ENCODE measurements around the gene NCF4.

Gene NCF4

DNA sequence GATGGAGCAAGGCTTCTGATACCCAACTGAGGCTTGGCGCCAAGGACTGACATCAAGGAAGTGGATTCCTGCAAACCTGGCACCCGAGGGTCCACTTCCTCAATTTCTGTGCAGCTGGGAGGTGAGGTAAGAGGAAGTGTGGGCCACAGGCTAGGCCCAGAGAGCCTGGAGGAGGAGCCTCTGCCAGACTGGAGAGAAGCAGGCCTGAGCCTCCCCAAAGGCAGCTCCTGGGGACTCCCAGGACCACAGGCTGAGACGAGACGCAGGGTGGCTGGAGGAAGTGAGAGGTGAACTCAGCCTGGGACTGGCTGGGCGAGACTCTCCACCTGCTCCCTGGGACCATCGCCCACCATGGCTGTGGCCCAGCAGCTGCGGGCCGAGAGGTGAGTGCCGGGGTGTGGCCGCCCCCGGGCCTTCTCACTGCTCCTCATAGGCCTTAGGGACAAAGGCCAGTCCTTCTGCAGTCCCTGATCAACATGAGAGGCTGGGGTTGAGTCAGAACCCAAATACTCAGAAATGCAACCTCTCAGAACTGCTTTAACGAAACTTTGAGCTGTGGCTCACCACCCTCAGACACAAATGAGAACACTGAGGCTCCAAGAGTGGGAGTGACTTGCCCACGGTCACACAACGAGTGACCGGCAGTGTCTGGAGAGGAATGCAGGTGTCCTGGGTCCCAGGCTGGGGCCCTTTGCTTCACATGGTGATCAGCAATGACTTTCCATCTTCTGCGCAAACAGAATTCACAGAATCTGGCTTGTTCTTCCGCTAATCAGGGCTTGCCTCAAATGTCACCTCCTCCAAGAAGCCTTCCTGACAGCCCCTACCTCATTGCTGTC lies at the start of gene NCF4:
Gene NCF4 (plus strand): TSS at position 186 of the 839 bp plus-strand sequence. CDS start 166 bp downstream, at position 352.
- DNase-seq, result no peak

DNA sequence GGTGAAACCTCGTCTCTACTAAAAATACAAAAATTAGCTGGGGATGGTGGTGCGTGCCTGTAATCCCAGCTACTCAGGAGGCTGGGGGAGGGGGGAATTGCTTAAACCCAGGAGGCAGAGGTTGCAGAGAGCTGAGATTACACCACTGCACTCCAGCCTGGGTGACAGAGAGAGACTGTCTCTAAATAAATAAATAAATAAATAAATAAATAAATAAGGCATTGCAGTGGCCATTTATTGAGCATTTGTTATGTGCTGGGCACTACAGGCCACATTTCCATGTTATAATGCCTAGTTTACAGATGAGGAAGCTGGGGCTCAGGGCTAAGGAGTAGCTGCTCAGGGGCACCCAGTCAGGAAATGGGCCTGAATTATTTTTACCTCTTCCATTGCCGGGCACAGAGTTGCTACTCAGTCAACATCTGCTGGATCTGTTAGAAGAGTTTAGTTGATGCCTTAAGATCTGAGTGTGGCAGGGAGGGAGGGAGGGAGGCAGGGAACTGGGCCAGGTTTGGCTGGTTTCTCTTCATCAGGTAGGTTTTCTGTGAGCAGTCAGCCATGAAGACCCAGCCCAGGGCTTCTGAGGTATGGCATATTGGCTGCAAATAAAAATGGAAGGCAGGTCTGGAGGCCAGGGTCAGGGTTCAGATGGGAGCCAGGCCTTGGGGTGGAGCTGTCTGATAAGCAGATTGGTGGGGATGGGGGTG lies 49.6 kb upstream of the NCF4 start:
- DNase-seq, result no peak

DNA sequence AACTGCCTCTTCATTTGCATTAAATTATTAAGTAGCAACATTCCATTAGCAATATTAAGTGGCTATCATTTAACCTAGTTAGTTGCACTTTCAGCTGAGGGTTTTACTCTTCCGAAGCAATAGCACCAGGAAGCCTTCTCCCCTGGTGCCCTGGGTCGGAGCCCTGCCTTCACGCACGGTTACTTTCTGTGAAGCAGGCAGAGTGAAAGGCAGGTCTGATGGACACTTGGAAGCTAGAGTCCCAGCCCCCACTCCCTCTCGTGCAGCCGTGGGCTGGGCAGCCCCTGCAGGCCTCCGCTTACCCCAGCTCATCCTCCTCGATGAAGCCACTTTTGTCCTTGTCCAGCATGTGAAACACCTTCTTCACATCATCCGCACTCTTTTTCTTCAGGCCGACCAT lies 46.0 kb upstream of the NCF4 start:
- no peak for DNase-seq

DNA sequence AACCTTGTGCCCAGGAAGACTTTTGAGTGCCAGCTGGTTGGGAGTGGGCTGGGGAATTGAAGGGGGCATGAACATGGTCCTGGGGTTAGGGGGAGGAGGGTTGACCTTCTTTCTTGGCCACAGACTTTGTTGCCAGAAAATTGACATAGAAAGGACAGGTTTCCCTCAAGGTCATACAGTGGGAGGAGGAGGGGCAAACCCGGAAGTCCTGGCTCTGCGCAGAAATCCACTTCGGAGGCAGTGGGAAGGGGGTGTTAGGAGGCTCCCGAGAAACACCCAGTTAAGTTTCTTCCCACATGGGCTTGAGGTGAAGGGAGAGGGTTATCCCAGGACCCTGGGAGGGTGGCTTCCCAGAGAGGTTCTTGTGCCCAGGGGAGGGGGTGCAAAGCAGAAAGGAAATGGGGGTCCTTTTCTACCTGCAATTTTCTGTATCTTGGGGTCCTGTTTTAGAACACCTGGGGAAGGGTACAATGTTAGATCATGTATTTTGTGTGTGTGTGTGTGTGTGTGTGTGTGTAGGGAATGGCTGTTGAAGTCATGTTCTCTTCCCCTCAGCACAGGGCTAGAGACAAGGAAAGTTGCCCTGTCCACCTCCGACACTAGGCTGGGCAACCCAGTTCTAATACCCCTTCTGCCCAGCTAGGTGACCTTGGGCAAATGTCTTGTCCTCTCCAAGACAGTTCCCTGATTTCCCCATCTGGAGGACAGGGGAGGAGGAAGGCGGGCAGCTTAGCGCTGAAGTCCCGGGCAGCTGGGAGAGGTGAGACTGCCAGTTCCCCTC lies 45.1 kb upstream of the NCF4 start:
- no peak for DNase-seq

DNA sequence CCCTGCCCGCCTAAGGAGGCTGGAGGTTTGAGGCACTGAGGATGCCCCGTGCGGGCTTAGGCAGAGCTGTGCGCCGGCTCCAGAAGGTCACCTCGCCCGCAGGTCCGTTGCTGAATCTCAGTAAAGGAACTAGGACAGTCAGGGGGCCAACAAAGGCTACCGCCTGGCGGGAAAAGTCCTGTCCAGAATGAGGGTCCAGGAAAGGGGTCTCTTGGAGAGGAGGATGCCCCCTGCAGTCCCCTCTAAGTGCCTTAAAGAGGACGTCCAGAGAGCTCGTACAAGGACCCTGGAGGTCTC lies 44.5 kb upstream of the NCF4 start:
- no peak for DNase-seq

DNA sequence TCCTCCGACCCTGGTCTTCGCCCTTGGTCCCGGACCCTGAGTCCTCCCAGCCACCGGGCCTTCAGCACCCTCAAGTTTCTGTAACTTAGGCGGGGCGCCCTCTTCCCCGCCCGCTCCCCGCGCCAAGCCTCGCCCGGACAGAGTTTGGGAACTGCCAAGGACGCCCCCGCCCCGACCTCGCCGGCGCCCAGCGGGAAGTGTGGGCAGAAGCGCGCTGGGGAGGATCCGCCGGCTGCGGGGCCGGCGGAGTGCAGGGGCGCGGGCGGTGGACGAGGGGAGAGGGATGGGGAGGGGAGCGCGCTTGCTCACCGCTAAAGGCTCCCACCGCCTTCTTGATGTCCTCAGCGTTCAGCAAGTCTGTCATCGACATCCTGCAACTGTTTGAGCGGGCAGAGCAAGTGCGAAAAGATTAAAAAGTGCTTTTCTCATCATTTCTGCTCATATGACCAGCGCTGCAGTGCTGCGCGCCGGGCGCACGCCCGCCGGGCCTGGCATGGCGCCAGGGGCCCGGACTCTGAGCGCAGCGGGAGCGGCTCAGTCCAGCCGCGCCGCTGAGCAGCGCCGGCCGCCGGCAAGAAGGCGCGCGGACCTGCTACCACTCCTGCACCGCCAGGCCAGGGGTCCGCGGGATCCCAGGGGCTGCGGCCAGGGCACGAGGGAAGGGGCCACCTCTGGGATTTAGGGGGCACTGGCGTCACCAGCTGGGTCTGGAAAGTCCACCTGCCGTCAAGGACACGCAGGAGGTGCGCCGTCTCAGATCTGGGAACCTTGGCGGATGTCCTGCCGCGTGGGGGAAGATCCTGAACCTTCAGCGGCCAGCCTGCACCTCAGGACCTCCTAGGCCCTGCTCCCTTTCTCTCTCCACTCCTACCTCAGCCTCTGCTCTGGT lies 43.9 kb upstream of the NCF4 start, which contains the start of gene PVALB:
Gene PVALB (minus strand): TSS at position 400 of the 889 bp plus-strand sequence. CDS start 30 bp downstream, at position 370.
- DNase-seq, result no peak

DNA sequence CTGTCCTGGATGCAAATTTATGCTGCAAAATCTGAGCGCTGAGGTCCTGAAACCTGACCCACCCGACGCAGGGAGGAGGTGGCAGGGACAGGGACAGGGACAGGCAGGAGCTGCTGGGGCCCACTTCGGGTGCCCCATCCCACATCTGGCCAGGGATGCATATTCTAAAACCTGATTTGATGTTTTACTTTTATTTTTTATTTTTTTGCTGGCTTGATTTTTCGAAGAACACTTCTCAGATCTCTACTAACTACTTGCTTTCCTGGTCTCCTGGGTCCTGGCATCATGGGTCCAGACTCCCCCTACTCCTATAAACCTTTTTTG lies 43.3 kb upstream of the NCF4 start:
- no peak for DNase-seq

DNA sequence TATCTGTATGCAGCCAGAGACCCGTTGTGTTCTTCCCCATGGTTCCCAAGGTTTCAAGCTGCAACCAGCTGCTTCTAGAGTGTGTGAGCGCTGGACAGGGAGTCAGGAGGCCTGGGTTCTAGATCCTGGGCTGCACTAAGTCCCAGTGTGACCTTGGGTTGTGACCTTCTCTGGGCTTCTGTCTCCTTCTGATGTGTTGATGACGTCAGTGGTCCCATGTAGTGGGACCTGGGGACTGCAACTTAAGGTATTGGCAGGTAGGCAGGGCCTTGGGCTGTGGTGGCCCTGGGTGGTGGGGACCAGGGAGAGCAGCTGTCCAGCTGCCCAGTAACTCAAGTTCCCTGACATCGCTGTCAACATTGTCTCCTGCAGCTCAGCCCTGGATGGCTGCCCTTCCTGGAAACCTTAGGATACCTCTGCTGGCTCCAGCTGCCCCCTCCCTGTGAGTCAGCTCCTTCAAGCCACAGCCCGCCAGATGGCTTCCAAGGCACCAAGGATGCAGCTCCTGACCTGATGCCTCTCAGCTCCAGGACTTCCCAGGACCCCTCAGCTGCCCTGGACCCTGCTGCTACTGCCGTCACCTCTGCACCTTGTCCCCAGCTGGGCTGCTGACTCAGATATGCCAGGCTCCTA lies 42.7 kb upstream of the NCF4 start:
- no peak for DNase-seq

DNA sequence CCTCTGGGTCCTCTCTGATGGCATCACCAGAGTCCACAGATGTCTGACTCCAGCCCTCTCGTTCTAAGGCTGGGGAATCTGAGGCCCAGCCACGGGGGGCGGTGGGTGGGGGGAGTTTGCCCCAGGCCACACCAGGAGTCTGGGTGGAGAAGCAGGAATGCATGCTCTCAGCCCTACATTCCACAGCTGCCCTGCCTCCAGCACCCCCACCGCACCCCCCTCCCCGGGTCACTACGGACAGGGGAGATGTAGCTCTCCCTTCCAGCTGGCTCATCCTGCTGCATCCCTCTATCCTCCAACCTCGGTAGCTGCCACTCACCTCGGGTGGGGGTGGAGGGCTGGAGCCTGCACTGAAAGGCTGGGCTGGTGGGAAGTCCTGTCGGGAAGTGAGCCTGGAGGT lies 41.7 kb upstream of the NCF4 start:
- DNase-seq, result no peak

DNA sequence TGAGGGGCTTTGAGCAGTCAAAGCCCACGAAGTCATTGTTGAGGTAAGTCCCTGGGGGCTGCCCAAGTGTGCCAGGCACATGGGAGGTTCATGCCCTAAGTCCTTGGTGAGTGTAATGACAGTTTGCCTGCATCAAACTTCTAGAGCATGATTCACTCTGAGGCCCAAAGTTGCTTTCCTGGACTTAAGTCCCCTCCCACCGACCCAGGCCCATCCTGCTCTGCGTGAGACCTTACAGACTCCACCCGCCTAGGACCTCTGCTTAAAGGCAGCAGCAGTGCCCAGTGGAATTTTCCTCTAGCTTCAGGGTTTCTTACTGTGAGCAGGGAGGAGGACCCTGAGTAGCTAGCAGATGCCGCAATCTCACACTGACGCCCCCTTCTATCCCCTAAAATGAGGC lies 38.2 kb upstream of the NCF4 start:
- no peak for DNase-seq

DNA sequence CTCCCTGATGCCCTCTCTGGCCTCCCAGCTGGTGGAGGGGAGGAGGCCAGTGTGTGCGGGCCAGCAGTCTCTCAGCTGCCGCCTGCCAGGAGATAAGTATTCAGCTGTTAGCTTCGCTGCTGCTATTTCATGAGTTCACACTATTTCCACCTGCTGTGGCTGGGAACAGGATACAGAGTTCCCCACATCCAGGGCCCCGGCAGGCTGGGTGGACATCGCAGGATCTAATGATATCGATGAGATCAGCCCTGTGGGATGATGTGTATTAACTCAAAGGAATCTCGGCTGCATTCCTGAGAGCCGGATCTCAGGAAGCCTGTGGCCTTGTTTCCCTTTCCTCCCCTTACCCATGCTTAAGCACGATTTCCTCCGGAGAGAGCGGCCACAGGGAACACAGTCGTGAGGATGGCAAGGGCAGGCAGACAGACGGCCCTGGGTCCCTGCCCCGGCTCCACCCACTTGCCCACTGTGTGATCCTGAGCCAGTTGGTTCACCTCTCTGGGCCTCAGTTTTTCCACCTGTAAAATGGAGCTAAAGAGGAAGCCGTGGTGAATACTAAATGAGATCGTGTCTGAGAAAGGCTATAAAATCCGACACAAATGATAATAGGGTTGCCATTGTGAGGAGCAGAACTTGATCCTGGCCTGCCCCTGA lies 37.5 kb upstream of the NCF4 start:
- no peak for DNase-seq

DNA sequence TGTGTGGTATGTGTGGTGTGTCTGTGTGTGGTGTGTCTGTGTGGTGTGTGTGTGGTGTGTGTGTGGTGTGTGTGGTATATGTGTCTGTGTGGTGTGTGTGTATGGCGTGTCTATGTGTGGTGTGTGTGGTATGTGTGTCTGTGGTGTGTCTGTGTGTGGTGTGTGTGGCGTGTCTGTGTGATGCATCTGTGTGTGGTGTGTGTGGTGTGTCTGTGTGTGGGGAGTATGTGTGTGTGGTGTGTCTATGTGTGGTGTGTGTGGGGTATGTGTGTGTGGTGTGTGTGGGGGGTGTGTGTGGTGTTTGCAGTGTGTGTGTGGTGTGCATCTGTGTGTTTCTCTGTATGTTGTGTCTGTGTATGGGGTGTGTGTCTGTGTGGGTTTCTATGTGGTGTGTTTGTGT lies 36.2 kb upstream of the NCF4 start:
- DNase-seq, result no peak

DNA sequence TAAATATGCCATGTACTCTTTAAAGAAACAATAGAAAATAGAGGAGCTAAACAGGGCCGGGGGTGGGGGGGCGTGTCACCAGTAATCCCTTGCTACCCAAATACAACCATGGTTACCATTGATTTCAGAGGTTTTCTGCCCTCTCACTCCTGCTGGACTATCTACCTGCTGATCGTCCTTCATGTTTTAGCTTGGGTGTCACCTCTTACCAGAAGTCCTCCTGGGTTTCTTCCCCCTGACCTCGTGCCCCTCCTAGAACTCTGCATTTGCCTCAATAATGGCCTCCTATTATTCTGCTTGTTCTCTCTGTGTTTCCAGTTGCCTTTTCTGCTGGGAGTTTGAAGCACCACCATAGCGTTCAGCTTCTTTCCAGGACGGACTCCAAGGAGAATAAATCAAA lies 34.5 kb upstream of the NCF4 start:
- no peak for DNase-seq

DNA sequence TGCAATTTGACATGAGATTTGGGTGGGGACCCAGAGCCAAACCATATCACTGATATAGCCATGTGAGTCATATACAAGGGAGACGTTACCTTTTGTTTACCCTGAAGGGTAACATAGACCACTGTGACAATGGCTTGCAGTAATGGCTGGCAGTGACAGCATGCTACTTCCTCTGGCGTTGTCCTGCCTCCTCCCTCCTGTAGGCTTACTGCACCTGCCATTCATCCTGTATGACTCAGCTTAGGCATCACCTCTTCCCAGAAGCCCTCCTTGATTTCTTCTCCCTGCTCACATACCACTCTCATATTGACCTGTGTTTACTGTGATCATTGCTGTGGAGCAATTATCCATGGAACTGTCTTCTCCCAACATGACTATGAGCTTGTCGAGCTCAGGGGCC lies 32.0 kb upstream of the NCF4 start:
- no peak for DNase-seq

DNA sequence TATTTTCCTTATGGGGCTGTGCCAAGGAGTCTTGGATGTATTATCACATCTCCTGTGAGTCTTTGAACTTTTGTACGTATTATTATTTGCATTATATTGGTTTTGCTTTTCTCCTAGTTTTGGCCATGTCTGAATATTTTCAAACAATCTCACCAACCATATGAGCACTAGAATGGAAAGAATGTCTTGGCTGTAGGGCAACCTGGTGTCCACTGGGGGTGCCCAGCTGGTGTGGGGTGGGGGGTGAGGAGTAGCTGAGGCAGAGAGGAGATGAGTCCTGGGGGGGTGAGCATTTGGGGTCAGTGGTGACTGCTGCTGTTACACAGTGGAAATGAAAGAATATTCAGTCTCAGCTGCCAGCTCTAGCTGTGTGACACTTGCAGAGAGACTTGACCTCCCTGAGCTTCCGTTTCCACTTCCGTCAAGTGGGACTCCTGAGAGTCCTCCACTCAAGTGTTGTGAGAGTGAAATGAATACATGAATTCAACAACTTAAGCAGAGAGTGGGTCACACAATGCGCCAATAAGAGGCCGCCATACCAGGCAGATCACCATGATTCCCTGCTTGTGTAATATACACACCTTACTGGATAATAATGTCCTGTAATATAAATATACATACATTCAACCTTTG lies 31.3 kb upstream of the NCF4 start:
- no peak for DNase-seq

DNA sequence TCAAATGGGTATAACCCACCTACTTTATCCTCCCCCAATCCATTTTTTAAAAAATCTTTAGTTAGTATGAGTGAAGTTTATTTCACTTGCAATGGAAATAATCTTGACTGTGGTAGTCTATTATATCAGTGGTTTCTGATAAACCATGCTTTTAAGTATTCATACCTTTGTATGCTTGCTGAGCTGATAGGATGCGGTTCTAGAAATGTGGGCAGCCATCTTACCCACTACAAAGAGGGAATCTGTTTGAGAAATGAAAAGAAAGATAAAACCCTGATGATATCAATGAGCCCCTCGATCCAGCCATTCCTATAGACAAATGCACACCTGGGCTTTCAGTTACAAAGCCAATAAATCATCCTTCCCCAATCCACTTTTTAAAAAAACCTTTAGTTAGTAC lies 30.2 kb upstream of the NCF4 start:
- DNase-seq, result no peak

DNA sequence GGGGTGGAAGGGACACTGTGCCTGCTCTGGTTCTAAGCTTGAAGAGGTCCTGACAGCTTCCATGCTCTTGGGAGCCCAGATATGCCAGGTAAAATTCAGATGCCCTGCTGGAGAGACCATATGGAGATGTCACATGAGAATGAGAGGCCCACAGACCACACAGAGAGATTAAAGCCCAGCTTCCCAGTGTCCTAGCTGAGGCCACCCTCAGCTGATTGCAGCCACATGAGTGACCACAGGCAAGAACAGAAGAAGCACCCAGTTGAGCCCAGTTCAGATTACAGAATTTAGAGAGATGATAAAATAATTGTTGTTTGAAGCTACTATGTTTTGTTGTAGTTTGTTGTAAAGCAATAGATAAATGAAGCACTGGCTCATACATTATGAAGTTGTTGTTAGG lies 29.6 kb upstream of the NCF4 start:
- no peak for DNase-seq

DNA sequence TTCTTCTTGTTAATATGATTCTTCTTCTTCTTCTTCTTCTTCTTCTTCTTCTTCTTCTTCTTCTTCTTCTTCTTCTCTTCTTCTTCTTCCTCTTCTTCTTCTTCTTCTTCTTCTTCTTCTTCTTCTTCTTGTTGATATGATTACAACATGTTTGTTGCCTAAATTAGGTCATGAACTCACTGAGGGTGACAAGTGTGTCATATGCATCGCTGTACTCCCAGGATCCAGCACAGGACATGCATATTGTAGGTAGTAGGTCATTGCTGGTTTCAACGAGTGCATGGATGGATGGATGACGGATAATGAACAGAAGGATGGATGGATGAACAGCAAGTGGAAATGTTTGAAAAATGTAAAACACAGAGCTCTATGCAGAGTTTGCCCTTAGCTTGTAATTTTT lies 29.1 kb upstream of the NCF4 start:
- no peak for DNase-seq

DNA sequence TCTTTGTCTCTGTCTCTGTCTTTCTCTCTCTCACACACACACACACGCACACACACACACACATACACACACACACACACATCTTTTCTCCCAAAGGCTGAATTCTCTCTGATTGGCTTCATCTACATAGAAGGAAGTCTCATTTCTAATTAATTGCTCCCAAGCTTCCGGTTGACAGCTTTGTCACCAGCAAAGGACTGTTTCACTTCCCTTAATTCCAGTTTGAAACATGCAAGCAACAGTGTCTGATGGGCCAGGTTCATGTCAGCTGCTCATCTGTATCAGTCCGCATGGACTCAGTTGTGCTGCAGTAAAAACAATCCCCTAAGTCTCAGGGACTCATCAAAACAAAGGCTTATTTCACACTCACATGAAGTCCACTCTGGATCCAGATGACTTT lies 27.7 kb upstream of the NCF4 start:
- DNase-seq, result no peak

DNA sequence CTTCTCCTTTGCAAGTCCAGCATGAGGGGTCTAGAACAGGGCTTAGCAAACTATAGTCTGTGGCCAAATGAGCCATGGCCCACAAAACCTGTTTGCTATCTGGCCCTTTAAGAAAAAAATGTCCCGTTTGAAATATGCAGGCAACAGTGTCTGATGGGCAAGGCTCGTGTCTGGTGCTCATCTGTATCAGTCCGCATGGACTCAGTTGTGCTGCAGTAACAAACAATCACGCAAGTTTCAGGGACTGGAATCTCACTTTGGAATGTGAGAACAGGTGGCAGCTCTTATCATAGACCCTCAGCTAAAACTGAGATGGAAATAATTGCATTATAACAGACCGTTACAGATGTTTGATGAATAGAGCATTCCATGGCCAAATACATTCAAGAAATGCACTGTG lies 24.9 kb upstream of the NCF4 start:
- DNase-seq, result no peak
